ENCODE results near the gene NPAS3. TPM values are rescaled to one million over a fixed set of nuclear protein-coding genes. Genes with fewer than 3 reads are reported as not detected.

Gene NPAS3
- total RNA-seq, 4 donors from 2014 or later: 1.5 to 12.3 (median 3.4) TPM

DNA sequence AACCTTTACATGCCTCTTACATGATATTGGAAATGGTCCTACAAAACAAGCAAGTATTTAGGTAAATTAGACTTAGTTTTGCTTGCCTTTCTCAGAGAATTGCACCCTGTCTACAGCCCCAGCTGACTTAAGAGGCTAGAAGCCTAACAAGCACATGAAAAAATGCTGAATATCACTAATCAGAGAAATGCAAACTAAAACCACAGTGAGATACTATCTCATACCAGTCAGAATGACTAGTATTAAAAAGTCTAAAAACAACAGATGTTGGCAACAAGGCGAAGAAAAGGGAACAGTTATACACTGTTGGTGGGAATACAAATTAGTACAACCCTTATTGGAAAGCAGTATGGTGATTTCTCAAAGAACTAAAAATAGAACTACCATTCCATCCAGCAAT lies 908.4 kb downstream of the NPAS3 start:
- WGBS, 2 donors: 79 to 81% methylated on average over 1 of the region's 1 CpG
- no peaks in the 10 kb centered on the region for H3K36me3 ChIP-seq
- H3K9me3 ChIP-seq: no peaks in the 10 kb centered on the region
- H3K27ac ChIP-seq: no peak overlapping the region
- H3K27me3 ChIP-seq: no peaks in the 10 kb centered on the region
- TF ChIP-seq POLR2A (IDR thresholded peaks at IDR 0.05) (no peak), EP300 (IDR thresholded peaks at IDR 0.05) (no peak)
- TF ChIP-seq, protein P1, sequence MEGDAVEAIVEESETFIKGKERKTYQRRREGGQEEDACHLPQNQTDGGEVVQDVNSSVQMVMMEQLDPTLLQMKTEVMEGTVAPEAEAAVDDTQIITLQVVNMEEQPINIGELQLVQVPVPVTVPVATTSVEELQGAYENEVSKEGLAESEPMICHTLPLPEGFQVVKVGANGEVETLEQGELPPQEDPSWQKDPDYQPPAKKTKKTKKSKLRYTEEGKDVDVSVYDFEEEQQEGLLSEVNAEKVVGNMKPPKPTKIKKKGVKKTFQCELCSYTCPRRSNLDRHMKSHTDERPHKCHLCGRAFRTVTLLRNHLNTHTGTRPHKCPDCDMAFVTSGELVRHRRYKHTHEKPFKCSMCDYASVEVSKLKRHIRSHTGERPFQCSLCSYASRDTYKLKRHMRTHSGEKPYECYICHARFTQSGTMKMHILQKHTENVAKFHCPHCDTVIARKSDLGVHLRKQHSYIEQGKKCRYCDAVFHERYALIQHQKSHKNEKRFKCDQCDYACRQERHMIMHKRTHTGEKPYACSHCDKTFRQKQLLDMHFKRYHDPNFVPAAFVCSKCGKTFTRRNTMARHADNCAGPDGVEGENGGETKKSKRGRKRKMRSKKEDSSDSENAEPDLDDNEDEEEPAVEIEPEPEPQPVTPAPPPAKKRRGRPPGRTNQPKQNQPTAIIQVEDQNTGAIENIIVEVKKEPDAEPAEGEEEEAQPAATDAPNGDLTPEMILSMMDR (IDR thresholded peaks at IDR 0.05): no peak
- no peak for DNase-seq (ENCODE audit: low spot score in 2 of 2)
- H3K4me3 ChIP-seq: no peak overlapping the region
- no peaks in the 10 kb centered on the region for H3K4me1 ChIP-seq

DNA sequence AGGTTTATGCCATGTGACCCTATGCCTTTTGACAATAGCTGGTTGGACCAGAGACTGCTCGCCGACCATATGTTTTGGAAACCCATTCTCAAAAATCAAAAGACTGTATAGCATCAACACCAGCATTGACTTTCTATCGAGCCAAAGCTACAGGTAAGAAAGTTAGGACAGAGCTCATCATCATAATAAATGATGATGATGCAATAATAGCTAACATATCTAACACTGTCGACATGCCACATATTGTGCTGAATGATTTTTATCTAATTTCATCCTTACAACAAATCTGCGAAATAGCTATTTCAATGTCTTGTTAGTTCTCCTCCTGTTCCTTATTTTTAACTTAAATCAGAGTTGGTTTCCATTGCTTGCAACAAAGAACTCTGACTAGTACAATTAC lies 909.3 kb downstream of the NPAS3 start:
- Histone ChIP-seq H3K36me3 (no peaks in the 10 kb centered on the region), H3K4me1 (no peaks in the 10 kb centered on the region), H3K27me3 (no peaks in the 10 kb centered on the region), H3K9me3 (no peaks in the 10 kb centered on the region), H3K27ac (no peak overlapping the region), H3K4me3 (no peak overlapping the region)
- no peak for DNase-seq (ENCODE audit: low spot score in 2 of 2)
- 90 to 97% methylated on average over 5 of the region's 5 CpGs for WGBS, 2 donors
- TF ChIP-seq, protein P1 (IDR thresholded peaks at IDR 0.05): no peak
- TF ChIP-seq POLR2A (IDR thresholded peaks at IDR 0.05) (no peak), EP300 (IDR thresholded peaks at IDR 0.05) (no peak)

DNA sequence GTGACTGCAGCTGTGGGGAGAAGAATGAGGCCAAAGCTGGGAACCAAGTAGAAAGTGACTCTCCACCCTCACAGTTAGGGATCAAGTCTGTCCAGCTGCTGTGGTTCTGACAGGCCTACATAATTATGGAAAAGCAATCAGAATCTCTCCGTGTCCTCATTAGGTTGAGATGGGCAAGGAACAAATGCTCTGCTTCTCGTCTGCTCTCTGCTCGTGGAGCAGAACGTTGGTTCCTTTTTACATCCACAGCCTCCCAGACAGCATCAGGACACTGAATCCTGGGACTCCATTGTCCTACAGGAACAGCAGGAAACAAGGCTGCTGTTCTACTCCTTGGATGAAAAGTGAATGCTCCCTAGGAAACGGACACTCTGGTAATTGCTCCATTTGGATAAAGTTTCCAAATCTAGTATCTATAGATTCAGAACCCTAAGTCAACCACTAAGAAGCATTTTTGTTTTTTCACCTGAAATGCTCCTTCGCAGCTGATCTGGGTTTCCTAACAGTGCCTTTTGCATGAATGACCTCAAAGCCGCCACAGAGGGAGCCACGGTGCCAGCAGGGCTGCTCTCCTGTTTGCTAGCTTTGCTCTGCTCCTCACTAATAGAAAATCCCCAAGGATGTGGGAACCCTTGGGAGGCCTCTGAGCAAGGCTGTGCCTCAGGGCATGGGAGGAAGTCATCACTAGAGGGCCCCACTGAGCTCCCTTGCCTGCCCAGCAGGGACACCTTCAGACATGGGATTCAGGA lies 910.2 kb downstream of the NPAS3 start:
- no peak for DNase-seq (ENCODE audit: low spot score in 2 of 2)
- Histone ChIP-seq H3K27me3 (no peaks in the 10 kb centered on the region), H3K9me3 (no peaks in the 10 kb centered on the region), H3K4me1 (no peaks in the 10 kb centered on the region), H3K4me3 (no peak overlapping the region), H3K27ac (no peak overlapping the region), H3K36me3 (no peaks in the 10 kb centered on the region)
- TF ChIP-seq, protein P1 (IDR thresholded peaks at IDR 0.05): peak in 4 of 5 experiments; percentile 20 to 46 (median 32)
- no peak for TF ChIP-seq POLR2A (IDR thresholded peaks at IDR 0.05)
- no peak for TF ChIP-seq EP300 (IDR thresholded peaks at IDR 0.05)
- WGBS, 2 donors: 63 to 71% methylated on average over 8 of the region's 8 CpGs

DNA sequence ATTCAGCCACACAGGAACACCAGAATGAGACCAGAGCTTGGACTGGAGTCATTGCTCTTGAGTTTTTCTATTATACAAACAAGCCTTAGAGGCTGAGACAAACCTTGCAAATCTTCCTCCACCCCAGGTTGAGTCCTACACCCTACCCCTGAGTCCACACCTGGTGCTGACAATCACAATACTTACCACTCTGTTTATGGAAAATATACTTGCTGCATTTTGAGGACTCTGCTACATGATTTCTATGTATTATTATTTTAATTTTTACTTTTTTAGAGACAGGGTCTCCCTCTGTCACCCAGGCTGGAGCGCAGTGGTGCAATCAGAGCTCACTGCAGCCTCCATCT lies 910.7 kb downstream of the NPAS3 start:
- 100% methylated on average over 1 of the region's 1 CpG for WGBS, 2 donors
- no peak for DNase-seq (ENCODE audit: low spot score in 2 of 2)
- no peaks in the 10 kb centered on the region for H3K9me3 ChIP-seq
- no peaks in the 10 kb centered on the region for H3K27me3 ChIP-seq
- TF ChIP-seq, protein P1 (IDR thresholded peaks at IDR 0.05): no peak
- TF ChIP-seq POLR2A (IDR thresholded peaks at IDR 0.05) (no peak), EP300 (IDR thresholded peaks at IDR 0.05) (no peak)
- H3K4me1 ChIP-seq: no peaks in the 10 kb centered on the region
- H3K36me3 ChIP-seq: no peaks in the 10 kb centered on the region
- H3K4me3 ChIP-seq: no peak overlapping the region
- no peak overlapping the region for H3K27ac ChIP-seq

DNA sequence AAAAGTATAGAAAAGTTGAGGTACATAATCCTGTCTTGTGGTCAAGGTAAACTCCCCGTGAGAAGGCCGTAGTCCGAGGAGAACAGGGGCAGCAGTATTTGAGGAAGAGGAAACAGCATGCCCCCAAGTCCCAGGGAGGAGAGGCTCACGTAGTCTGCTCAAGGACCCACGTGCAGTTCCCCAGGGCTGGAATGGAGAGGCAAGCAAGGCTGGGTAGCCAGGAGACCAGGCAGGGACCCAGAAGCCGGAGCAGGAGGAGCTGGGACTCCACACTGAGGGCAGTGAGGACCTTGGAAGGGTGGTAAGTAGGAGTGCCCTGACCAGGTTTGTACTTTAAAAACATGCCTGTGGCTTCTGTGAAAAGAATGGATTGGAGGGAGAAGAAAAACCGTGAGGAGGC lies 912.1 kb downstream of the NPAS3 start:
- H3K36me3 ChIP-seq: no peaks in the 10 kb centered on the region
- no peak for DNase-seq (ENCODE audit: low spot score in 2 of 2)
- no peaks in the 10 kb centered on the region for H3K9me3 ChIP-seq
- no peaks in the 10 kb centered on the region for H3K4me1 ChIP-seq
- H3K27me3 ChIP-seq: no peaks in the 10 kb centered on the region
- H3K4me3 ChIP-seq: no peak overlapping the region
- H3K27ac ChIP-seq: no peak overlapping the region
- WGBS, 2 donors: 78 to 84% methylated on average over 7 of the region's 7 CpGs
- TF ChIP-seq EP300 (IDR thresholded peaks at IDR 0.05): no peak
- TF ChIP-seq, protein P1 (IDR thresholded peaks at IDR 0.05): no peak
- TF ChIP-seq POLR2A (IDR thresholded peaks at IDR 0.05): no peak

All from tibial nerve (tissue), 4 donors.